Cardiac muscle cell (in vitro differentiated cells and primary cell): ENCODE results near the gene GNG13. TPM values are rescaled to one million over a fixed set of nuclear protein-coding genes. Genes with fewer than 3 reads are reported as not detected.
"Not testable (repeated sequence)": the region's sequence is repeated elsewhere in the genome, so short reads cannot be mapped to it uniquely, and the experiment has no call there.

ENCODE experiments used
- DNase-seq, 2 donors: peaks; one replicate each; pipeline versions ENCODE4 v3.0.0 to v3.0.0-alpha.2; 2010 to 2017; ENCODE audit warnings: low read depth in 1 of 2, low spot score in 1 of 2
- H3K27ac ChIP-seq: fragments of 200-600 bp; sonication (generic); 2 replicates; pipeline ENCODE4 v1.5.1; 2016
- H3K27me3 ChIP-seq: fragments of 200-600 bp; sonication (generic); 2 replicates; pipeline ENCODE4 v1.6.0; 2016; ENCODE audit warnings: control low read depth
- H3K36me3 ChIP-seq: fragments of 200-600 bp; sonication (generic); 2 replicates; pipeline ENCODE4 v1.5.1; 2016; ENCODE audit warnings: control low read depth
- H3K4me1 ChIP-seq: fragments of 200-600 bp; sonication (generic); 2 replicates; pipeline ENCODE4 v1.8.1; 2017; ENCODE audit warnings: low read depth, mild to moderate bottlenecking, mixed run types
- H3K4me3 ChIP-seq: fragments of 200-600 bp; sonication (generic); 2 replicates; pipeline ENCODE4 v1.5.1; 2016; ENCODE audit warnings: mild to moderate bottlenecking
- H3K9me3 ChIP-seq: fragments of 200-600 bp; sonication (generic); 2 replicates; pipeline ENCODE4 v1.5.1; 2017; ENCODE audit warnings: low read depth, mild to moderate bottlenecking, control low read depth
- CTCF ChIP-seq: IDR thresholded peaks from 2 replicates; pipeline ENCODE4 v1.5.1; 2012; ENCODE audit warnings: low read depth, mild to moderate bottlenecking, low read length
- polyA plus RNA-seq: library from polyadenylated mRNA; unstranded; fragments of >200 nt; fragmentation: Nextera tagmentation; extraction: Ambion mirVana; gene quantifications from 2 replicates; pipeline ENCODE4 v1.2.1, GENCODE V29; 2016
- total RNA-seq: library from RNA; depleted of rRNA; stranded (reverse); fragments of >200 nt; gene quantifications from 2 replicates; pipeline ENCODE4 v1.2.3, GENCODE V29; 2016

Gene GNG13
- total and polyA plus RNA-seq, 2 experiments from 2014 or later, result 0.79 TPM; not detected in 1

- H3K27ac ChIP-seq, result no peak overlapping the region
- DNase-seq, result no peak
- H3K4me3 ChIP-seq, result no peak overlapping the region
- no peaks in the 10 kb centered on the region for H3K9me3 ChIP-seq
- TF ChIP-seq CTCF, result no peak
- H3K4me1 ChIP-seq, result peaks cover 19% of the 10 kb centered on the region
- no peaks in the 10 kb centered on the region for H3K36me3 ChIP-seq
- no peaks in the 10 kb centered on the region for H3K27me3 ChIP-seq
These were observed 21.5 kb downstream of the GNG13 start for GRCh38 chr16:778909-779527.

GRCh38 chr16:778447-778846 is 22.1 kb downstream of the GNG13 start:
- no peak for TF ChIP-seq CTCF

GRCh38 chr16:777826-778225 is 22.7 kb downstream of the GNG13 start:
- H3K27me3 ChIP-seq, result no peaks in the 10 kb centered on the region
- H3K4me3 ChIP-seq, result no peak overlapping the region
- H3K27ac ChIP-seq, result peak overlapping the region; percentile 5
- H3K4me1 ChIP-seq, result peaks cover 8% of the 10 kb centered on the region
- no peak for TF ChIP-seq CTCF
- peak; percentile 13 to 70 for DNase-seq
- no peaks in the 10 kb centered on the region for H3K9me3 ChIP-seq
- H3K36me3 ChIP-seq, result no peaks in the 10 kb centered on the region

More at GRCh38 chr16:778447-778846, 22.1 kb downstream of the GNG13 start:
- Histone ChIP-seq H3K36me3 (no peaks in the 10 kb centered on the region), H3K27ac (no peak overlapping the region), H3K27me3 (no peaks in the 10 kb centered on the region), H3K9me3 (no peaks in the 10 kb centered on the region), H3K4me3 (no peak overlapping the region), H3K4me1 (peaks cover 14% of the 10 kb centered on the region)
- DNase-seq, result no peak

GRCh38 chr16:776824-777223 is 23.7 kb downstream of the GNG13 start:
- Histone ChIP-seq H3K9me3 (no peaks in the 10 kb centered on the region), H3K27me3 (no peaks in the 10 kb centered on the region), H3K36me3 (no peaks in the 10 kb centered on the region), H3K4me1 (peaks cover 8% of the 10 kb centered on the region), H3K4me3 (no peak overlapping the region), H3K27ac (no peak overlapping the region)
- no peak for TF ChIP-seq CTCF
- DNase-seq, result no peak

- H3K27me3 ChIP-seq, H3K4me3 ChIP-seq, H3K4me1 ChIP-seq, H3K9me3 ChIP-seq, H3K27ac ChIP-seq, DNase-seq, H3K36me3 ChIP-seq: not testable (repeated sequence)
These were observed 24.2 kb downstream of the GNG13 start for GRCh38 chr16:776298-776697.

GRCh38 chr16:775236-775796 is 25.2 kb downstream of the GNG13 start:
- no peak for DNase-seq
- H3K9me3 ChIP-seq, result no peaks in the 10 kb centered on the region
- TF ChIP-seq CTCF, result no peak
- no peaks in the 10 kb centered on the region for H3K27me3 ChIP-seq
- H3K4me3 ChIP-seq, result no peak overlapping the region
- H3K27ac ChIP-seq, result no peak overlapping the region
- H3K4me1 ChIP-seq, result peaks cover 8% of the 10 kb centered on the region
- no peaks in the 10 kb centered on the region for H3K36me3 ChIP-seq
